HepG2 (cell line): ENCODE results near the gene FXR2. TPM values are rescaled to one million over a fixed set of nuclear protein-coding genes. Genes with fewer than 3 reads are reported as not detected.

Experiments used
- CCAR2 ChIP-seq: fragments of 200-400 bp; formaldehyde crosslinking; optimal IDR thresholded peaks from 2 replicates; pipeline ENCODE3; 2018; ENCODE audit warnings: low read depth, mild to moderate bottlenecking, low read length, moderate library complexity
- CCDC6 ChIP-seq: sonication (generic); formaldehyde crosslinking; IDR thresholded peaks from 2 replicates; pipeline ENCODE4 v1.8.1; 2022; ENCODE audit warnings: mild to moderate bottlenecking, missing genetic modification reagents, moderate library complexity
- HIVEP1 ChIP-seq: sonication (generic); formaldehyde crosslinking; IDR thresholded peaks from 2 replicates; pipeline ENCODE4 v1.4.0; 2020; ENCODE audit warnings: mild to moderate bottlenecking, missing genetic modification reagents
- HMGA1 ChIP-seq: sonication (generic); formaldehyde crosslinking; conservative IDR thresholded peaks from 2 replicates; pipeline ENCODE4 v1.4.0; 2020; ENCODE audit warnings: missing genetic modification reagents
- HNF4G ChIP-seq, 2 experiments: sonication (generic) in 1 of 2; formaldehyde crosslinking in 1 of 2; IDR thresholded peaks; 2 replicates each; pipeline versions ENCODE4 v1.4.0 to v1.6.1; 2011 to 2020; ENCODE audit warnings: borderline replicate concordance in 2 of 2, low read depth in 2 of 2, mild to moderate bottlenecking in 2 of 2, low read length in 1 of 2, missing genetic modification reagents in 1 of 2, moderate library complexity in 1 of 2
- JUND ChIP-seq: sonication (generic); formaldehyde crosslinking; IDR thresholded peaks from 2 replicates; pipeline ENCODE4 v1.8.0; 2022; ENCODE audit warnings: mild to moderate bottlenecking, missing genetic modification reagents
- MED8 ChIP-seq: sonication (generic); formaldehyde crosslinking; IDR thresholded peaks from 2 replicates; pipeline ENCODE4 v1.8.1; 2023; ENCODE audit warnings: mild to moderate bottlenecking, missing genetic modification reagents; ENCODE audit not compliant: insufficient replicate concordance
- SAFB2 ChIP-seq: sonication (generic); formaldehyde crosslinking; IDR thresholded peaks from 2 replicates; pipeline ENCODE4 v1.5.1; 2020; ENCODE audit warnings: missing genetic modification reagents, low read depth, mild to moderate bottlenecking, borderline replicate concordance
- SAP130 ChIP-seq: IDR thresholded peaks from 2 replicates; pipeline ENCODE4 v1.6.1; 2016; ENCODE audit warnings: low read depth
- SCMH1 ChIP-seq: sonication (generic); formaldehyde crosslinking; IDR thresholded peaks from 2 replicates; pipeline ENCODE4 v1.9.0; 2021; ENCODE audit warnings: missing genetic modification reagents, mild to moderate bottlenecking, borderline replicate concordance
- SMARCC2 ChIP-seq: fragments of 450-650 bp; IDR thresholded peaks from 2 replicates; pipeline ENCODE4 v1.6.1; 2017; ENCODE audit warnings: antibody characterized with exemption, mild to moderate bottlenecking
- TGIF2 ChIP-seq: IDR thresholded peaks from 2 replicates; pipeline ENCODE4 v1.6.1; 2016; ENCODE audit warnings: control low read depth, missing compliant biosample characterization
- XBP1 ChIP-seq: sonication (generic); formaldehyde crosslinking; IDR thresholded peaks from 2 replicates; pipeline ENCODE4 v1.5.0; 2020; ENCODE audit warnings: missing genetic modification reagents
- ZFAT ChIP-seq: sonication (generic); formaldehyde crosslinking; conservative IDR thresholded peaks from 2 replicates; pipeline ENCODE4 v1.8.1; 2023; ENCODE audit warnings: missing genetic modification reagents, inconsistent platforms
- ZNF30 ChIP-seq: sonication (generic); formaldehyde crosslinking; IDR thresholded peaks from 2 replicates; pipeline ENCODE4 v1.5.0; 2020; ENCODE audit warnings: mild to moderate bottlenecking, missing genetic modification reagents
- polyA plus RNA-seq, 8 experiments: library from polyadenylated mRNA; depleted of rRNA in 3 of 8; stranded (reverse) in 7 of 8; unstranded in 1 of 8; fragments of >200 nt; fragmentation: Illumina TruSeq in 4 of 8; extraction: Trizol in 4 of 8; gene quantifications; 2 replicates each; pipeline versions ENCODE4 v1.2.1 to v1.2.3, GENCODE V29; 2011 to 2016; ENCODE audit warnings: low read depth in 4 of 8, missing spikeins in 1 of 8, mixed read lengths in 1 of 8; ENCODE audit not compliant: insufficient read depth in 1 of 8
- total RNA-seq, 5 experiments: library from RNA; depleted of rRNA; stranded (reverse); fragments of >200 nt; fragmentation: Illumina TruSeq; extraction: Trizol; gene quantifications; 2 replicates each; pipeline ENCODE4 v1.2.3, GENCODE V29; 2016; ENCODE audit warnings: low read depth in 1 of 5
- TF ChIP-seq, protein P1 (sequence below): sonication (generic); formaldehyde crosslinking; IDR thresholded peaks from 2 replicates; pipeline ENCODE4 v1.8.0; 2022; ENCODE audit warnings: missing genetic modification reagents, mild to moderate bottlenecking, inconsistent platforms, borderline replicate concordance
- TF ChIP-seq, protein P2 (sequence below): IDR thresholded peaks from 2 replicates; pipeline ENCODE4 v1.6.1; 2016; ENCODE audit warnings: low read depth, borderline replicate concordance
- TF ChIP-seq, protein P3 (sequence below): sonication (generic); formaldehyde crosslinking; IDR thresholded peaks from 2 replicates; pipeline ENCODE4 v1.9.0; 2021; ENCODE audit warnings: missing genetic modification reagents, borderline replicate concordance
- TF ChIP-seq, protein P4 (sequence below): sonication (generic); formaldehyde crosslinking; IDR thresholded peaks from 2 replicates; pipeline ENCODE4 v1.8.0; 2022; ENCODE audit warnings: mild to moderate bottlenecking, missing genetic modification reagents, borderline replicate concordance
- TF ChIP-seq, protein P5 (sequence below): sonication (generic); formaldehyde crosslinking; IDR thresholded peaks from 2 replicates; pipeline ENCODE4 v1.4.0; 2020; ENCODE audit warnings: missing genetic modification reagents

The FXR2 gene
- total and polyA plus RNA-seq, 2 of the 13 experiments (the other 11 are each of a cell fraction or from before 2014, with no cell fraction given) = 20.9 to 24.4 TPM

DNA sequence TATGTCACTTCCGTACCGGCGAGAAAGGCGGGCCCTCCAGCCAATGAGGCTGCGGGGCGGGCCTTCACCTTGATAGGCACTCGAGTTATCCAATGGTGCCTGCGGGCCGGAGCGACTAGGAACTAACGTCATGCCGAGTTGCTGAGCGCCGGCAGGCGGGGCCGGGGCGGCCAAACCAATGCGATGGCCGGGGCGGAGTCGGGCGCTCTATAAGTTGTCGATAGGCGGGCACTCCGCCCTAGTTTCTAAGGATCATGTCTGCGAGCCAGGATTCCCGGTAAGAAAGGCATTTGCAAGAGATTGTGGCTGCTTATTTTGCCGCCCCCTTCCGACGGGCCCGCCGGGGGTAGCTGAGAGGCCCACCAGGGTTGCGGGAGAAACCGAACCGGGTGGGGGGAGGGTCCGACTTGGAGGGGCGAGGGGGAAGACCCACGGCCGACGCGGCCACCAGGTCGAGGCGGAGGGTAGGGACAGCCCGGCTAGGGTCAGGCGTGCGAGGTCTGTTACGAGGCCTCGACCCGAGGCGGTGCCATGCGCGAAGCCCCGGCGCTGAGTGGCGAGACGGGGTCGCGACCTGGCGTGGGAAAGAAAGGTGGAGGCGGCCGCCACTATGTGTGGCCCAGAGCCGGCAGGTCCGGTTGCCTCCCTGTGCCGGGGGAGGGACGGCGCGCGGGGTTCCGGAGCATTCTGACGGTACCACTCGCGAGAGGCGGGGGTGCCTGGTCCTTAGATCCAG, 41.9 kb downstream of the FXR2 start (continued):
- TF ChIP-seq, protein P1, sequence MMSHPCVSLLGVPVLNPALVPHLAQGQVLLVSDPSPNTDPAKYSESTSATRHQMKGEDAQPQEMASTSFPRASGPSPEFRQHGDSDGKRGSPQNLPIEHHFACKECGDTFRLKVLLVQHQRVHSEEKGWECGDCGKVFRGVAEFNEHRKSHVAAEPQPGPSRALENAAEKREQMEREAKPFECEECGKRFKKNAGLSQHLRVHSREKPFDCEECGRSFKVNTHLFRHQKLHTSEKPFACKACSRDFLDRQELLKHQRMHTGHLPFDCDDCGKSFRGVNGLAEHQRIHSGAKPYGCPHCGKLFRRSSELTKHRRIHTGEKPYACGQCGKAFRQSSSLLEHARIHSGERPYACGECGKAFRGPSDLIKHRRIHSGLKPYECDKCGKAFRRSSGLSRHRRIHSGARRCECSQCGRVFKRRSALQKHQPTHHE = peak; percentile 27; the same call in 1 of the 2 replicates
- TF ChIP-seq, protein P2, sequence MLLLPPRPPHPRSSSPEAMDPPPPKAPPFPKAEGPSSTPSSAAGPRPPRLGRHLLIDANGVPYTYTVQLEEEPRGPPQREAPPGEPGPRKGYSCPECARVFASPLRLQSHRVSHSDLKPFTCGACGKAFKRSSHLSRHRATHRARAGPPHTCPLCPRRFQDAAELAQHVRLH (CRISPR knock-in tag) = no peak
- TF ChIP-seq SMARCC2 = no peak
- peak; percentile 56 for TF ChIP-seq SAFB2
- no peak for TF ChIP-seq CCAR2
- TF ChIP-seq XBP1 (CRISPR knock-in tag) = peak; percentile 8; the same call in 1 of the 2 replicates
- no peak for TF ChIP-seq ZNF30 (CRISPR knock-in tag)
- no peak for TF ChIP-seq CCDC6
- TF ChIP-seq JUND = no peak
- TF ChIP-seq, protein P3, sequence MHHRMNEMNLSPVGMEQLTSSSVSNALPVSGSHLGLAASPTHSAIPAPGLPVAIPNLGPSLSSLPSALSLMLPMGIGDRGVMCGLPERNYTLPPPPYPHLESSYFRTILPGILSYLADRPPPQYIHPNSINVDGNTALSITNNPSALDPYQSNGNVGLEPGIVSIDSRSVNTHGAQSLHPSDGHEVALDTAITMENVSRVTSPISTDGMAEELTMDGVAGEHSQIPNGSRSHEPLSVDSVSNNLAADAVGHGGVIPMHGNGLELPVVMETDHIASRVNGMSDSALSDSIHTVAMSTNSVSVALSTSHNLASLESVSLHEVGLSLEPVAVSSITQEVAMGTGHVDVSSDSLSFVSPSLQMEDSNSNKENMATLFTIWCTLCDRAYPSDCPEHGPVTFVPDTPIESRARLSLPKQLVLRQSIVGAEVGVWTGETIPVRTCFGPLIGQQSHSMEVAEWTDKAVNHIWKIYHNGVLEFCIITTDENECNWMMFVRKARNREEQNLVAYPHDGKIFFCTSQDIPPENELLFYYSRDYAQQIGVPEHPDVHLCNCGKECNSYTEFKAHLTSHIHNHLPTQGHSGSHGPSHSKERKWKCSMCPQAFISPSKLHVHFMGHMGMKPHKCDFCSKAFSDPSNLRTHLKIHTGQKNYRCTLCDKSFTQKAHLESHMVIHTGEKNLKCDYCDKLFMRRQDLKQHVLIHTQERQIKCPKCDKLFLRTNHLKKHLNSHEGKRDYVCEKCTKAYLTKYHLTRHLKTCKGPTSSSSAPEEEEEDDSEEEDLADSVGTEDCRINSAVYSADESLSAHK (CRISPR knock-in tag) = no peak
- peak; percentile 48 for TF ChIP-seq SAP130 (CRISPR knock-in tag)
- TF ChIP-seq, protein P4, sequence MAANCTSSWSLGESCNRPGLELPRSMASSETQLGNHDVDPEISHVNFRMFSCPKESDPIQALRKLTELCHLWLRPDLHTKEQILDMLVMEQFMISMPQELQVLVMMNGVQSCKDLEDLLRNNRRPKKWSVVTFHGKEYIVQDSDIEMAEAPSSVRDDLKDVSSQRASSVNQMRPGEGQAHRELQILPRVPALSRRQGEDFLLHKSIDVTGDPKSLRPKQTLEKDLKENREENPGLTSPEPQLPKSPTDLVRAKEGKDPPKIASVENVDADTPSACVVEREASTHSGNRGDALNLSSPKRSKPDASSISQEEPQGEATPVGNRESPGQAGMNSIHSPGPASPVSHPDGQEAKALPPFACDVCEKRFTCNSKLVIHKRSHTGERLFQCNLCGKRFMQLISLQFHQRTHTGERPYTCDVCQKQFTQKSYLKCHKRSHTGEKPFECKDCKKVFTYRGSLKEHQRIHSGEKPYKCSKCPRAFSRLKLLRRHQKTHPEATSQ (CRISPR knock-in tag) = no peak
- TF ChIP-seq HNF4G (IDR thresholded peaks at IDR 0.05; ENCODE audit: borderline replicate concordance, low read depth, low read length) = no peak
- no peak for TF ChIP-seq HNF4G (CRISPR knock-in tag; IDR thresholded peaks at IDR 0.05; ENCODE audit: borderline replicate concordance, low read depth)
- peak; percentile 68 for TF ChIP-seq MED8 (CRISPR knock-in tag)
- TF ChIP-seq HIVEP1 (CRISPR knock-in tag) = peak; percentile 27; the same call in 1 of the 2 replicates
- TF ChIP-seq TGIF2 (CRISPR knock-in tag) = no peak; the same call in 1 of the 2 replicates
- no peak for TF ChIP-seq SCMH1 (CRISPR knock-in tag)
- no peak for TF ChIP-seq ZFAT
- TF ChIP-seq, protein P5, sequence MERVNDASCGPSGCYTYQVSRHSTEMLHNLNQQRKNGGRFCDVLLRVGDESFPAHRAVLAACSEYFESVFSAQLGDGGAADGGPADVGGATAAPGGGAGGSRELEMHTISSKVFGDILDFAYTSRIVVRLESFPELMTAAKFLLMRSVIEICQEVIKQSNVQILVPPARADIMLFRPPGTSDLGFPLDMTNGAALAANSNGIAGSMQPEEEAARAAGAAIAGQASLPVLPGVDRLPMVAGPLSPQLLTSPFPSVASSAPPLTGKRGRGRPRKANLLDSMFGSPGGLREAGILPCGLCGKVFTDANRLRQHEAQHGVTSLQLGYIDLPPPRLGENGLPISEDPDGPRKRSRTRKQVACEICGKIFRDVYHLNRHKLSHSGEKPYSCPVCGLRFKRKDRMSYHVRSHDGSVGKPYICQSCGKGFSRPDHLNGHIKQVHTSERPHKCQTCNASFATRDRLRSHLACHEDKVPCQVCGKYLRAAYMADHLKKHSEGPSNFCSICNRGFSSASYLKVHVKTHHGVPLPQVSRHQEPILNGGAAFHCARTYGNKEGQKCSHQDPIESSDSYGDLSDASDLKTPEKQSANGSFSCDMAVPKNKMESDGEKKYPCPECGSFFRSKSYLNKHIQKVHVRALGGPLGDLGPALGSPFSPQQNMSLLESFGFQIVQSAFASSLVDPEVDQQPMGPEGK (CRISPR knock-in tag) = no peak
- no peak for TF ChIP-seq HMGA1 (CRISPR knock-in tag)
